Spleen (tissue), 13 donors: ENCODE data around the gene AGBL3. TPM values are rescaled to one million over a fixed set of nuclear protein-coding genes. Genes with fewer than 3 reads are reported as not detected.

Experiments used
- DNase-seq: peaks from one replicate; pipeline ENCODE4 v3.0.0-alpha.2; 2020
- H3K27ac ChIP-seq, 8 donors: fragments of 200-600 bp; sonication (generic) in 7 of 8; 1 replicate in 4 of 8; 2 replicates in 4 of 8; pipeline versions ENCODE4 v1.5.0 to v1.8.0; 2016 to 2021; ENCODE audit warnings: inconsistent platforms in 4 of 8, mild to moderate bottlenecking in 4 of 8, moderate library complexity in 1 of 8
- H3K27me3 ChIP-seq, 7 donors: fragments of 200-600 bp; sonication (generic) in 6 of 7; replicated peaks in 1 of 7; 1 replicate in 4 of 7; 2 replicates in 3 of 7; pipeline versions ENCODE4 v1.5.0 to v1.8.0; 2016 to 2021; ENCODE audit warnings: inconsistent platforms in 3 of 7, mild to moderate bottlenecking in 1 of 7
- H3K36me3 ChIP-seq, 6 donors: fragments of 200-600 bp; sonication (generic) in 5 of 6; 1 replicate in 4 of 6; 2 replicates in 2 of 6; pipeline versions ENCODE4 v1.5.0 to v1.8.0; 2016 to 2021; ENCODE audit warnings: inconsistent platforms in 2 of 6
- H3K4me1 ChIP-seq, 6 donors: fragments of 200-600 bp; sonication (generic) in 5 of 6; 1 replicate in 3 of 6; 2 replicates in 3 of 6; pipeline versions ENCODE4 v1.5.0 to v1.8.0; 2016 to 2021; ENCODE audit warnings: inconsistent platforms in 3 of 6
- H3K4me3 ChIP-seq, 8 donors: fragments of 200-600 bp; sonication (generic) in 7 of 8; 1 replicate in 4 of 8; 2 replicates in 4 of 8; pipeline versions ENCODE4 v1.5.0 to v1.8.0; 2016 to 2021; ENCODE audit warnings: inconsistent platforms in 4 of 8, mild to moderate bottlenecking in 4 of 8, moderate library complexity in 2 of 8
- H3K9me3 ChIP-seq, 8 donors: fragments of 200-600 bp; sonication (generic) in 7 of 8; 1 replicate in 4 of 8; 2 replicates in 4 of 8; pipeline versions ENCODE4 v1.5.0 to v1.8.0; 2016 to 2021; ENCODE audit warnings: inconsistent platforms in 4 of 8
- POLR2A ChIP-seq, 3 donors: fragments of 450-650 bp; IDR thresholded peaks; one replicate each; pipeline ENCODE4 v1.5.1; 2017; ENCODE audit warnings: antibody characterized with exemption in 3 of 3, mild to moderate bottlenecking in 1 of 3
- POLR2AphosphoS5 ChIP-seq, 3 donors: sonication (generic); formaldehyde crosslinking; IDR thresholded peaks; one replicate each; pipeline ENCODE4 v1.5.1; 2017; ENCODE audit warnings: antibody characterized with exemption in 3 of 3
- WGBS, 5 donors: extraction: QIAGEN DNeasy Blood & Tissue Kit in 3 of 5; methylation state at CpG; one replicate each; pipeline versions ENCODE4 v1.1.5 to v1.1.7; 2013 to 2018; 5-methylcytosine and 5-hydroxymethylcytosine counted together
- intact Hi-C: fragments of 100-400 bp; cut with DNase I; formaldehyde crosslinking; loops from one replicate; pipeline ENCODE4 v1.15.0; 2023; ENCODE audit warnings: low total_unique reads
- long read RNA-seq, 2 donors: transcript quantifications; one replicate each; lab custom pipeline, GENCODE V29; 2026
- polyA plus RNA-seq, 3 donors: library from polyadenylated mRNA; stranded (reverse); fragments of 200-250 nt; gene quantifications; one replicate each; pipeline ENCODE4 v1.2.1, GENCODE V29; 2013
- total RNA-seq, 7 donors: library from RNA; depleted of rRNA in 3 of 7; stranded (reverse); fragments of >200 nt in 3 of 7; fragmentation: NEBNext Ultra II Directional in 4 of 7; extraction: Animal tissue kit (Norgen Biotek cat#: 25700) in 4 of 7; gene quantifications; one replicate each; pipeline versions ENCODE4 v1.1.0 to v1.2.1, GENCODE V29; 2016 to 2021
- TF ChIP-seq, protein P1 (sequence below), 11 experiments: fragments of 200-600 bp in 7 of 11; fragments of 450-650 bp in 4 of 11; sonication (generic) in 4 of 11; IDR thresholded peaks in 8 of 11; conservative IDR thresholded peaks in 3 of 11; 1 replicate in 7 of 11; 2 replicates in 4 of 11; pipeline versions ENCODE4 v1.4.0 to v1.8.0; 2016 to 2021; ENCODE audit warnings: antibody characterized with exemption in 11 of 11, inconsistent platforms in 4 of 11, mild to moderate bottlenecking in 1 of 11
- donor health status: healthy with polysubstance abuse.
- donor health status: DM: no; HTN: no; CAD: no; lungs with moderate emphysema.
- donor health status: DM: no; HTN: no; CAD: no.
- donor health status: Bipolar disorder and iron deficiency.
- donor health status: healthy.
- donor health status: DM: no; HTN: no; CAD: no.
- donor health status: DM: yes; HTN: yes; CAD: no.

AGBL3 gene
- total RNA-seq (10 to 100 TPM in 1 of 7 donors, 1 to 10 TPM in 6; 3.6 to 12.9 (median 5.1) TPM), polyA plus RNA-seq (1 to 10 TPM; 1.2 to 1.5 (median 1.3) TPM)
- long read RNA-seq, donor 1, partial matches to known transcripts, result 0 of 1 reads
- long read RNA-seq, donor 1, other reads (novel, unspliced or antisense), result 0 of 1 reads
- long read RNA-seq, donor 2, result 0 reads

DNA sequence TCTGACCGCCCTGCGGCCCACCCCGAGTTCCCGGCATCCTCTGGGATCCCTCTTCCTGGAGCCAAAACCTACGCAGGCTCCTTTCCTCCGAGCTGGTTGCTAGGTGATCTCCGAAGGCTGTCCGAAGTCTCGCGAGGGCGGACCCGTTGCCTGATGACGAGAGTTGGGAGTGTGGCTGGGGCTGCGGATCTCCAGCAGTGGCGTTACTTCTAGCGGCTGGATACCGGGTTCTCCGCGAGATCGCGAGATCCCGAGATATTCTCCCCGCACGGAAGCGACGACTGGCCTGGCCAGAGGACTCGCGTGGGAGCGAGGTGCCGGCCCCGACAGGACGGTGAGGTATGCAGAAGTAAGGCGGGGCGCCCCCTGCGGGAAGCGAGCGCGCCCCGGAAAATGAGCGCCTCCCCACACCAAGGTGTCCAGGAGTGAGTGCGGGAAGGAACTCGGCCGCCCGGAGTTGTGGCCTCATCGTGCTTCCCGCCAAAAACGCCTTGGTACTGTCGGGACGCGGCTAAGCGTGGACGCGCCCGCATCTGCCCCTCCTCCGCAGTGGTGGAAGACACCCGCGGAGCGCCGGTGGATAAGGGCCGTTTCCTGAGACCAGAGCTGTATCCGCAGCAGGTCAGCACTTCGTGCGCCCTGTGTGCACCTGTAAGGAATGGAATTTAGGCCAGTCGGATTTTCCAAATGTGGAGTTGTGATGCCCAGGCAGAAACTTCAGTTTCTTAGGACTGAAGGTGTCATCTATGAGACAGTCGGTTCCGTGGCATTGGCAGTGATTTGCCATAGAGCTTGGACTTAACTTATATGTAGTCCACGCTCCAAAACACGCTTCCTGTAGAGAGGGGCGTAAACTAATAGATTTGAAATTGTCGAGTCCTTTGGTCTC lies at the start of gene AGBL3:
TSS of gene AGBL3 (plus strand) at position 146 of the 889 bp plus-strand sequence. CDS start 1,426 bp downstream, outside the sequence.
- H3K27ac ChIP-seq, result peak within 1 kb of the TSS; percentile 91 to 95 (median 94)
- peaks cover 0 to 3% (median 0%) of the 10 kb centered on the region in 8 donors for H3K9me3 ChIP-seq
- WGBS, 5 donors, result 0% methylated on average over 46 to 70 of the region's 70 CpGs
- H3K4me3 ChIP-seq, result peak within 1 kb of the TSS; percentile 70 to 89 (median 79)
- DNase-seq, result peak; percentile 98
- no peak for TF ChIP-seq POLR2A (IDR thresholded peaks at IDR 0.05)
- TF ChIP-seq POLR2AphosphoS5 (IDR thresholded peaks at IDR 0.05), result peak; percentile 90 to 92 (median 91)
- TF ChIP-seq, protein P1, sequence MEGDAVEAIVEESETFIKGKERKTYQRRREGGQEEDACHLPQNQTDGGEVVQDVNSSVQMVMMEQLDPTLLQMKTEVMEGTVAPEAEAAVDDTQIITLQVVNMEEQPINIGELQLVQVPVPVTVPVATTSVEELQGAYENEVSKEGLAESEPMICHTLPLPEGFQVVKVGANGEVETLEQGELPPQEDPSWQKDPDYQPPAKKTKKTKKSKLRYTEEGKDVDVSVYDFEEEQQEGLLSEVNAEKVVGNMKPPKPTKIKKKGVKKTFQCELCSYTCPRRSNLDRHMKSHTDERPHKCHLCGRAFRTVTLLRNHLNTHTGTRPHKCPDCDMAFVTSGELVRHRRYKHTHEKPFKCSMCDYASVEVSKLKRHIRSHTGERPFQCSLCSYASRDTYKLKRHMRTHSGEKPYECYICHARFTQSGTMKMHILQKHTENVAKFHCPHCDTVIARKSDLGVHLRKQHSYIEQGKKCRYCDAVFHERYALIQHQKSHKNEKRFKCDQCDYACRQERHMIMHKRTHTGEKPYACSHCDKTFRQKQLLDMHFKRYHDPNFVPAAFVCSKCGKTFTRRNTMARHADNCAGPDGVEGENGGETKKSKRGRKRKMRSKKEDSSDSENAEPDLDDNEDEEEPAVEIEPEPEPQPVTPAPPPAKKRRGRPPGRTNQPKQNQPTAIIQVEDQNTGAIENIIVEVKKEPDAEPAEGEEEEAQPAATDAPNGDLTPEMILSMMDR (IDR thresholded peaks at IDR 0.05 in 8 of 11, conservative IDR thresholded peaks at IDR 0.05 in 3 of 11), result peak; percentile 30 to 81 (median 69)
- H3K4me1 ChIP-seq, result peaks cover 10 to 51% (median 35%) of the 10 kb centered on the region in 6 donors
- H3K36me3 ChIP-seq, result peaks cover 0 to 13% (median 0%) of the 10 kb centered on the region in 6 donors
- no peaks in the 10 kb centered on the region for H3K27me3 ChIP-seq
- intact Hi-C loops, result loop anchor here (10.0 kb wide), 1 partner anchor 178 kb away; no protein-coding TSS in a partner anchor

- intact Hi-C loops, result no loop called here
- TF ChIP-seq, protein P1 (IDR thresholded peaks at IDR 0.05 in 8 of 11, conservative IDR thresholded peaks at IDR 0.05 in 3 of 11), result no peak
- TF ChIP-seq POLR2A (IDR thresholded peaks at IDR 0.05) (no peak), POLR2AphosphoS5 (IDR thresholded peaks at IDR 0.05) (no peak)
Measured at GRCh38 chr7:134936893-134937510, 49.3 kb upstream of the AGBL3 start.

GRCh38 chr7:134938141-134938540 lies 48.2 kb upstream of the AGBL3 start:
- H3K27me3 ChIP-seq, result no peaks in the 10 kb centered on the region
- no peak overlapping the region for H3K4me3 ChIP-seq
- H3K4me1 ChIP-seq, result peaks cover 0 to 15% (median 5%) of the 10 kb centered on the region in 6 donors
- 79 to 84% (median 82%) methylated on average over 4 of the region's 4 CpGs for WGBS, 5 donors
- intact Hi-C loops, result no loop called here
- no peaks in the 10 kb centered on the region for H3K36me3 ChIP-seq
- no peak for DNase-seq
- TF ChIP-seq POLR2A (IDR thresholded peaks at IDR 0.05) (no peak), POLR2AphosphoS5 (IDR thresholded peaks at IDR 0.05) (no peak)
- TF ChIP-seq, protein P1 (IDR thresholded peaks at IDR 0.05 in 8 of 11, conservative IDR thresholded peaks at IDR 0.05 in 3 of 11), result no peak
- no peaks in the 10 kb centered on the region for H3K9me3 ChIP-seq
- H3K27ac ChIP-seq, result no peak overlapping the region

More at GRCh38 chr7:134936893-134937510, 49.3 kb upstream of the AGBL3 start:
- Histone ChIP-seq H3K27me3 (no peaks in the 10 kb centered on the region), H3K36me3 (no peaks in the 10 kb centered on the region), H3K9me3 (no peaks in the 10 kb centered on the region), H3K4me1 (peaks cover 0 to 26% (median 12%) of the 10 kb centered on the region in 6 donors), H3K27ac (no peak overlapping the region), H3K4me3 (no peak overlapping the region)
- 78 to 85% (median 80%) methylated on average over 3 of the region's 3 CpGs for WGBS, 5 donors
- DNase-seq, result no peak
